PC-3 (cell line): ENCODE measurements around the gene TMEFF1. TPM values are rescaled to one million over a fixed set of nuclear protein-coding genes. Genes with fewer than 3 reads are reported as not detected.

Experiments used
- ATAC-seq: fragments of 200-7000 bp; cut with Tn5 transposase; 2 replicates; pipeline ENCODE4 v1.9.1; 2020; ENCODE audit warnings: mild to moderate bottlenecking, moderate library complexity
- BruUV-seq: library from RNA; stranded (reverse); fragments of 400-500 nt; replicated peaks from 2 replicates; lab custom pipeline; 2021; lab: Mats Ljungman, UMichigan
- CTCF ChIA-PET: fragments of 300-600 bp; sonication (Branson Sonifier 250); formaldehyde crosslinking; loops from one replicate; lab custom pipeline; 2022; ENCODE audit warnings: antibody characterized with exemption; lab: Charles Lee
- POLR2A ChIA-PET: fragments of 300-600 bp; sonication (Branson Sonifier 250); formaldehyde crosslinking; loops from one replicate; lab custom pipeline; 2022; ENCODE audit warnings: antibody characterized with exemption; ENCODE audit not compliant: unreplicated experiment; lab: Charles Lee
- DNase-seq: peaks from one replicate; pipeline ENCODE4 v3.0.0-alpha.2; 2015
- H2AFZ ChIP-seq: fragments of 300-600 bp; sonication (generic); 2 replicates; pipeline ENCODE4 v1.6.0; 2016; ENCODE audit warnings: antibody characterized with exemption, low read length
- H3F3A ChIP-seq: fragments of 300-600 bp; sonication (generic); one replicate; pipeline ENCODE4 v1.6.0; 2017; ENCODE audit warnings: antibody characterized with exemption, low read length, control low read depth, mild to moderate bottlenecking; ENCODE audit not compliant: unreplicated experiment
- H3K27ac ChIP-seq: fragments of 300-600 bp; sonication (generic); 2 replicates; pipeline ENCODE4 v1.5.1; 2016; ENCODE audit warnings: mild to moderate bottlenecking, low read length
- H3K27me3 ChIP-seq: fragments of 300-600 bp; sonication (generic); 2 replicates; pipeline ENCODE4 v1.6.1; 2016; ENCODE audit warnings: low read length, mixed read lengths
- H3K36me3 ChIP-seq: fragments of 300-600 bp; sonication (generic); 2 replicates; pipeline ENCODE4 v1.6.1; 2016; ENCODE audit warnings: low read depth, mixed run types, low read length, mixed read lengths
- H3K4me1 ChIP-seq: fragments of 300-600 bp; sonication (generic); 2 replicates; pipeline ENCODE4 v1.5.1; 2016; ENCODE audit warnings: low read length; ENCODE audit not compliant: insufficient read depth
- H3K4me2 ChIP-seq: fragments of 300-600 bp; sonication (generic); 2 replicates; pipeline ENCODE4 v1.6.0; 2016; ENCODE audit warnings: low read length
- H3K4me3 ChIP-seq: fragments of 300-600 bp; sonication (generic); 2 replicates; pipeline ENCODE4 v1.5.1; 2016; ENCODE audit warnings: mild to moderate bottlenecking, low read length, mixed read lengths
- H3K79me2 ChIP-seq: fragments of 300-600 bp; sonication (generic); 2 replicates; pipeline ENCODE4 v1.6.1; 2017; ENCODE audit warnings: low read length, mixed read lengths
- H3K9ac ChIP-seq: fragments of 300-600 bp; sonication (generic); 2 replicates; pipeline ENCODE4 v1.6.0; 2016; ENCODE audit warnings: mild to moderate bottlenecking, low read length
- H3K9me2 ChIP-seq: fragments of 300-600 bp; sonication (generic); replicated peaks from 2 replicates; pipeline ENCODE4 v1.6.1; 2016; ENCODE audit warnings: mixed run types, low read length, mixed read lengths
- H3K9me3 ChIP-seq: fragments of 300-600 bp; sonication (generic); 2 replicates; pipeline ENCODE4 v1.6.1; 2016; ENCODE audit warnings: low read length, mixed read lengths
- H4K20me1 ChIP-seq: fragments of 300-600 bp; sonication (generic); 2 replicates; pipeline ENCODE4 v1.6.1; 2016; ENCODE audit warnings: low read length, mixed read lengths
- EZH2 ChIP-seq: fragments of 300-600 bp; sonication (generic); IDR thresholded peaks from one replicate; pipeline ENCODE4 v1.6.1; 2017; ENCODE audit warnings: antibody characterized with exemption, mild to moderate bottlenecking, low read length; ENCODE audit not compliant: unreplicated experiment
- EZH2phosphoT487 ChIP-seq: fragments of 300-600 bp; sonication (generic); IDR thresholded peaks from 2 replicates; pipeline ENCODE4 v1.6.1; 2018; ENCODE audit warnings: mild to moderate bottlenecking, antibody characterized with exemption, low read length, borderline replicate concordance
- intact Hi-C: fragments of 100-400 bp; cut with micrococcal nuclease; formaldehyde crosslinking; loops from 2 replicates; pipeline ENCODE4 v1.9.0; 2023
- total RNA-seq: library from RNA; depleted of rRNA; stranded (reverse); fragments of >200 nt; gene quantifications from 2 replicates; pipeline ENCODE4 v1.2.3, GENCODE V29; 2014
- TF ChIP-seq, protein P1 (sequence below): fragments of 300-600 bp; sonication (generic); conservative IDR thresholded peaks from 2 replicates; pipeline ENCODE4 v1.5.1; 2017; ENCODE audit warnings: antibody characterized with exemption, low read depth, mild to moderate bottlenecking, low read length

The TMEFF1 gene
- total RNA-seq, 1 experiment from 2014 or later = not detected

DNA sequence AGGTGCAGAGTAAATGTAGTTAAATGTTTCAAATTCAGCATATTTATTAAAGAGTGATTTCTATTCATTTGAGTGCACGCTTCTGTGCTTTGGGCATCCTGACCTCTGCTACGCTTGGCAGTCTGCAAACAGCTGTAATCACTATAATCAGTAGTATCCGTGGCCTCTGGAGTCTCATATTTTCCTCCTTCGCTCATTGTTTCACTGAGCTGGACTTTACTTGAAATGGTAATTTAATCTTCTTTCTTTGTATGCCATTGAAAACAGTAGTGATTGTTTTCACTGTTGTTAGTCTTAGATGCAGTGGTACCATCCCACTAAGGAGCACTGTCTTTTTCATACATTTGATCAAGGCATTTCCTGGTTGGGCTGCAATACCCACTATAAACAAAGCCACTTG, 61.5 kb downstream of the TMEFF1 start:
- Histone ChIP-seq H3K4me1 (no peaks in the 10 kb centered on the region), H2AFZ (no peak overlapping the region), H3K9ac (no peak overlapping the region), H3K27me3 (no peaks in the 10 kb centered on the region), H3K4me2 (no peak overlapping the region), H3K79me2 (no peaks in the 10 kb centered on the region), H3K9me3 (no peaks in the 10 kb centered on the region), H3K36me3 (no peaks in the 10 kb centered on the region), H3K4me3 (no peak overlapping the region), H3K27ac (no peak overlapping the region), H3F3A (no peaks in the 10 kb centered on the region), H4K20me1 (no peaks in the 10 kb centered on the region), H3K9me2 (no peaks in the 10 kb centered on the region)
- intact Hi-C loops = no loop called here
- TF ChIP-seq EZH2 = no peak
- TF ChIP-seq EZH2phosphoT487 = no peak
- TF ChIP-seq, protein P1, sequence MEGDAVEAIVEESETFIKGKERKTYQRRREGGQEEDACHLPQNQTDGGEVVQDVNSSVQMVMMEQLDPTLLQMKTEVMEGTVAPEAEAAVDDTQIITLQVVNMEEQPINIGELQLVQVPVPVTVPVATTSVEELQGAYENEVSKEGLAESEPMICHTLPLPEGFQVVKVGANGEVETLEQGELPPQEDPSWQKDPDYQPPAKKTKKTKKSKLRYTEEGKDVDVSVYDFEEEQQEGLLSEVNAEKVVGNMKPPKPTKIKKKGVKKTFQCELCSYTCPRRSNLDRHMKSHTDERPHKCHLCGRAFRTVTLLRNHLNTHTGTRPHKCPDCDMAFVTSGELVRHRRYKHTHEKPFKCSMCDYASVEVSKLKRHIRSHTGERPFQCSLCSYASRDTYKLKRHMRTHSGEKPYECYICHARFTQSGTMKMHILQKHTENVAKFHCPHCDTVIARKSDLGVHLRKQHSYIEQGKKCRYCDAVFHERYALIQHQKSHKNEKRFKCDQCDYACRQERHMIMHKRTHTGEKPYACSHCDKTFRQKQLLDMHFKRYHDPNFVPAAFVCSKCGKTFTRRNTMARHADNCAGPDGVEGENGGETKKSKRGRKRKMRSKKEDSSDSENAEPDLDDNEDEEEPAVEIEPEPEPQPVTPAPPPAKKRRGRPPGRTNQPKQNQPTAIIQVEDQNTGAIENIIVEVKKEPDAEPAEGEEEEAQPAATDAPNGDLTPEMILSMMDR = no peak
- ChIA-PET POLR2A (no interaction called here), CTCF (no interaction called here)
- no TSS peak for BruUV-seq
- ATAC-seq (no peak), DNase-seq (no peak)

DNA sequence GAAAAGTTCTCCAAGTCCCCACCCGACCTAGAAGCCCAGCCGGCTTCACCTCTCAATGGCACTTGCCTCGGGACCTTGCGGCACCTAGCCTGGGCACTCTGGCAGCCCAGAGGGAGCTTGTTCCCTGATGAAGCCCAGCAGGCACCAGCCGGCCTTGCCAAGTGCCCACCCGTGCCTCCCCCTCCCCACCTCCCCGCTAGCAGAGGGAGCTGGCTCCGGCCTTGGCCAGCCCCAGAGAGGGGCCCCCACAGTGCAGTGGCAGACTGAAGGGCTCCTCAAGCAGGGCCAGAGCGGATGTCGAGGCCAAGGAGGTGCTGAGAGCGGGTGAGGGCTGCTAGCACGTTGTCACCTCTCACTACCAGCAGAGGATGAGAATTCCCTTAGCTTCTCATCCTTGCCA, 67.4 kb downstream of the TMEFF1 start:
- no peaks in the 10 kb centered on the region for H3K79me2 ChIP-seq
- no peak overlapping the region for H2AFZ ChIP-seq
- no peaks in the 10 kb centered on the region for H4K20me1 ChIP-seq
- no peaks in the 10 kb centered on the region for H3F3A ChIP-seq
- no peak overlapping the region for H3K4me3 ChIP-seq
- H3K27me3 ChIP-seq = no peaks in the 10 kb centered on the region
- H3K9ac ChIP-seq = no peak overlapping the region
- CTCF ChIA-PET = no interaction called here
- no TSS peak for BruUV-seq
- no peak overlapping the region for H3K4me2 ChIP-seq
- POLR2A ChIA-PET = interaction anchor here (0.7 kb wide), 1 partner anchor 17 kb away, joined by 3 read pairs; no protein-coding TSS in a partner anchor
- DNase-seq (no peak), ATAC-seq (no peak)
- no peaks in the 10 kb centered on the region for H3K4me1 ChIP-seq
- no peaks in the 10 kb centered on the region for H3K9me2 ChIP-seq
- intact Hi-C loops = no loop called here
- TF ChIP-seq, protein P1 = no peak
- no peak for TF ChIP-seq EZH2phosphoT487
- no peak for TF ChIP-seq EZH2
- H3K9me3 ChIP-seq = no peaks in the 10 kb centered on the region
- H3K36me3 ChIP-seq = no peaks in the 10 kb centered on the region
- H3K27ac ChIP-seq = no peak overlapping the region

DNA sequence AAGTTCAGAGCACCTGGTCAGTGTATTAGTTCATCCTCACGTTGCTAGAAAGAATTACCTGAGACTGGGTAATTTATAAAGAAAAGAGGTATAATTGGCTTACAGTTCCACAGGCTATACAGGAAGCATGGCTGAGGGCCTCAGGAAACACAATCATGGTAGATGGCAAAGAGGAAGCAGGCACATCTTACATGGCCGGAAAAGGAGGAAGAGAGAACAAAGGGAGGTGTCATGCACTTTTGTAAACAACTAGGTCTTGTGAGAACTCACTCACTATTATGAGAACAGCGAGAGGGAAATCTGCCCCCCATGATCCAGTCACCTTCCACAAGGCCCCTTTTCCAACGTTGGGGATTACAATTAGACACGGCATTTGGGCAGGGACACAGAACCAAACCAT, 76.1 kb downstream of the TMEFF1 start:
- Histone ChIP-seq H3K79me2 (no peaks in the 10 kb centered on the region), H3K4me1 (no peaks in the 10 kb centered on the region), H3K4me2 (no peak overlapping the region), H4K20me1 (no peaks in the 10 kb centered on the region), H3K36me3 (no peaks in the 10 kb centered on the region), H3K9ac (no peak overlapping the region), H3K9me3 (no peaks in the 10 kb centered on the region), H2AFZ (no peak overlapping the region), H3F3A (no peaks in the 10 kb centered on the region), H3K27ac (no peak overlapping the region), H3K9me2 (no peaks in the 10 kb centered on the region), H3K4me3 (no peak overlapping the region), H3K27me3 (no peaks in the 10 kb centered on the region)
- POLR2A ChIA-PET = no interaction called here
- no TSS peak for BruUV-seq
- intact Hi-C loops = no loop called here
- DNase-seq (no peak), ATAC-seq (no peak)
- TF ChIP-seq EZH2 (no peak), EZH2phosphoT487 (no peak)
- TF ChIP-seq, protein P1 = no peak
- CTCF ChIA-PET = no interaction called here
